Panc1 (cell line): ENCODE data around the gene LY86. TPM values are rescaled to one million over a fixed set of nuclear protein-coding genes. Genes with fewer than 3 reads are reported as not detected.

Experiments used
- ATAC-seq: fragments of 200-7000 bp; cut with Tn5 transposase; 2 replicates; pipeline ENCODE4 v1.9.1; 2020; ENCODE audit warnings: mild to moderate bottlenecking, moderate library complexity
- BruUV-seq: library from RNA; stranded (reverse); fragments of 400-500 nt; replicated peaks from 2 replicates; lab custom pipeline; 2021; lab: Mats Ljungman, UMichigan
- CTCF ChIA-PET: fragments of 300-600 bp; sonication (Branson Sonifier 250); formaldehyde crosslinking; loops from one replicate; lab custom pipeline; 2022; ENCODE audit warnings: antibody characterized with exemption; lab: Charles Lee
- POLR2A ChIA-PET: fragments of 300-600 bp; sonication (Branson Sonifier 250); formaldehyde crosslinking; loops from one replicate; lab custom pipeline; 2022; ENCODE audit warnings: antibody characterized with exemption; lab: Charles Lee
- DNase-seq: peaks from one replicate; pipeline ENCODE4 v3.0.0-alpha.2; 2010; ENCODE audit warnings: low read depth, low spot score
- H3K27ac ChIP-seq: 2 replicates; pipeline ENCODE4 v1.5.1; 2011; ENCODE audit warnings: mild to moderate bottlenecking, low read length, inconsistent platforms
- H3K27me3 ChIP-seq: fragments of 200-500 bp; sonication (Bioruptor generic); 2 replicates; pipeline ENCODE4 v1.6.0; 2014; ENCODE audit warnings: low read length, inconsistent platforms; ENCODE audit not compliant: control insufficient read depth, insufficient read depth
- H3K36me3 ChIP-seq: fragments of 200-500 bp; sonication (Bioruptor generic); 2 replicates; pipeline ENCODE4 v1.5.1; 2014; ENCODE audit warnings: inconsistent platforms, mild to moderate bottlenecking, low read length, moderate library complexity; ENCODE audit not compliant: control insufficient read depth, insufficient read depth
- H3K4me1 ChIP-seq: 2 replicates; pipeline ENCODE4 v1.5.1; 2011; ENCODE audit warnings: inconsistent platforms, mild to moderate bottlenecking, low read length, moderate library complexity; ENCODE audit not compliant: control insufficient read depth, insufficient read depth
- H3K4me3 ChIP-seq, 2 experiments: 2 replicates each; pipeline ENCODE4 v1.5.1; 2011 to 2012; ENCODE audit warnings: low read depth in 2 of 2, low read length in 2 of 2, mild to moderate bottlenecking in 2 of 2, inconsistent platforms in 1 of 2, moderate library complexity in 1 of 2
- H3K9me3 ChIP-seq: fragments of 200-500 bp; sonication (Bioruptor generic); 2 replicates; pipeline ENCODE4 v1.5.1; 2014; ENCODE audit warnings: low read depth, mild to moderate bottlenecking, inconsistent platforms, low read length, moderate library complexity; ENCODE audit not compliant: control insufficient read depth, insufficient read depth
- CTCF ChIP-seq: fragments of 450-650 bp; IDR thresholded peaks from 2 replicates; pipeline ENCODE4 v1.5.1; 2017; ENCODE audit warnings: mild to moderate bottlenecking
- POLR2AphosphoS5 ChIP-seq: IDR thresholded peaks from 2 replicates; pipeline ENCODE4 v1.6.1; 2012; ENCODE audit warnings: mild to moderate bottlenecking, low read depth, low read length, moderate library complexity
- REST ChIP-seq, 2 experiments: IDR thresholded peaks; 2 replicates each; pipeline ENCODE4 v1.6.1; 2011 to 2012; ENCODE audit warnings: low read depth in 2 of 2, control low read depth in 1 of 2, low read length in 1 of 2, mild to moderate bottlenecking in 1 of 2, moderate library complexity in 1 of 2; ENCODE audit not compliant: insufficient read depth in 1 of 2
- SIN3A ChIP-seq: IDR thresholded peaks from 2 replicates; pipeline ENCODE4 v1.6.1; 2012; ENCODE audit warnings: low read depth, mild to moderate bottlenecking, low read length, moderate library complexity, borderline replicate concordance; ENCODE audit not compliant: insufficient read depth
- TCF7L2 ChIP-seq: IDR thresholded peaks from 2 replicates; pipeline ENCODE4 v1.6.1; 2011; ENCODE audit warnings: mild to moderate bottlenecking, low read depth, low read length, inconsistent platforms
- in situ Hi-C: cut with HindIII; loops from 2 replicates; pipeline ENCODE4 v1.10.0; 2016; ENCODE audit warnings: low sequenced_read_pairs, low pct_unique_long_range_greater_than_20kb
- intact Hi-C: fragments of 100-400 bp; cut with micrococcal nuclease; formaldehyde crosslinking; loops from one replicate; pipeline ENCODE4 v1.10.0; 2022; ENCODE audit not compliant: unreplicated experiment
- total RNA-seq: library from RNA; stranded (reverse); gene quantifications from one replicate; pipeline ENCODE4 v1.2.1, GENCODE V29; 2021; ENCODE audit not compliant: unreplicated experiment

LY86 gene
- total RNA-seq, 1 experiment from 2014 or later = not detected

GRCh38 chr6:6688283-6688682, 99.8 kb downstream of the LY86 start:
- CTCF ChIA-PET = no interaction called here
- POLR2A ChIA-PET = no interaction called here

GRCh38 chr6:6688951-6689350, 100.4 kb downstream of the LY86 start:
- H3K4me3 ChIP-seq = no peak overlapping the region
- H3K9me3 ChIP-seq = no peaks in the 10 kb centered on the region
- H3K36me3 ChIP-seq = no peaks in the 10 kb centered on the region; the same call in 1 of the 2 replicates
- POLR2A ChIA-PET = no interaction called here
- ATAC-seq (no peak), DNase-seq (no peak)
- H3K4me1 ChIP-seq = peaks cover 7% of the 10 kb centered on the region; the same call in 1 of the 2 replicates
- TF ChIP-seq SIN3A = no peak
- TF ChIP-seq CTCF = no peak
- TF ChIP-seq REST (IDR thresholded peaks at IDR 0.05; ENCODE audit: insufficient read depth in 1 of 2, low read depth in 2 of 2, low read length in 1 of 2) = no peak
- TF ChIP-seq TCF7L2 = no peak
- TF ChIP-seq POLR2AphosphoS5 = no peak
- intact Hi-C loops (no loop called here), in situ Hi-C loops (no loop called here)
- BruUV-seq = no TSS peak
- H3K27me3 ChIP-seq = no peaks in the 10 kb centered on the region
- CTCF ChIA-PET = no interaction called here
- H3K27ac ChIP-seq = no peak overlapping the region

More at GRCh38 chr6:6688283-6688682, 99.8 kb downstream of the LY86 start:
- no TSS peak for BruUV-seq
- in situ Hi-C loops (no loop called here), intact Hi-C loops (no loop called here)
- H3K9me3 ChIP-seq = no peaks in the 10 kb centered on the region
- ATAC-seq (no peak), DNase-seq (no peak)
- H3K27me3 ChIP-seq = no peaks in the 10 kb centered on the region; the same call in 1 of the 2 replicates
- no peak overlapping the region for H3K4me3 ChIP-seq
- H3K4me1 ChIP-seq = peaks cover 7% of the 10 kb centered on the region; the same call in 1 of the 2 replicates
- no peaks in the 10 kb centered on the region; the same call in 1 of the 2 replicates for H3K36me3 ChIP-seq
- no peak overlapping the region for H3K27ac ChIP-seq
- TF ChIP-seq REST (IDR thresholded peaks at IDR 0.05; ENCODE audit: insufficient read depth in 1 of 2, low read depth in 2 of 2, low read length in 1 of 2) = no peak
- TF ChIP-seq CTCF = no peak
- no peak for TF ChIP-seq POLR2AphosphoS5
- TF ChIP-seq TCF7L2 = no peak
- TF ChIP-seq SIN3A = no peak
